ENCODE measurements around the gene PRKCE. TPM values are rescaled to one million over a fixed set of nuclear protein-coding genes. Genes with fewer than 3 reads are reported as not detected.

PRKCE gene
- total RNA-seq, 1 experiment from 2014 or later = 1.3 TPM

- H3K56ac ChIP-seq (ENCODE audit: insufficient read length, low read depth, low read length) = no peak overlapping the region
- Mint-ChIP-seq H3K9me3 (no peaks in the 10 kb centered on the region), H3K36me3 (ENCODE audit: insufficient read depth in 1 of 3, low read depth in 3 of 3) (no peaks in the 10 kb centered on the region), H3K4me1 (peaks cover 5 to 6% of the 10 kb centered on the region in 2 experiments; a peak in 3 of 4 replicates), H3K27ac (no peak overlapping the region), H3K27me3 (ENCODE audit: low read depth) (no peaks in the 10 kb centered on the region), H3K4me3 (no peak overlapping the region)
- H4K8ac ChIP-seq (replicated peaks; ENCODE audit: insufficient read length, low read depth, low read length) = no peak overlapping the region
- H2BK15ac ChIP-seq (ENCODE audit: low read depth, low read length) = no peak overlapping the region
- no peaks in the 10 kb centered on the region for H3K27me3 ChIP-seq (ENCODE audit: insufficient read depth, low read length)
- no peak for TF ChIP-seq CTCF (conservative IDR thresholded peaks at IDR 0.05)
- H3T11ph ChIP-seq (ENCODE audit: low read length) = no peak overlapping the region
- H3K18ac ChIP-seq (ENCODE audit: insufficient read length, low read depth, low read length) = no peak overlapping the region
- no peak overlapping the region for H3K14ac ChIP-seq (ENCODE audit: insufficient read depth, low read length)
- DNase-seq = no peak
- no peaks in the 10 kb centered on the region for H3K23me2 ChIP-seq (ENCODE audit: insufficient read length, low read depth, low read length, poor library complexity, severe bottlenecking)
- no peak overlapping the region for H2BK20ac ChIP-seq (ENCODE audit: low read depth, low read length, poor library complexity, severe bottlenecking)
- no peak overlapping the region for H2BK5ac ChIP-seq (ENCODE audit: insufficient read length, low read length)
- H3K4me1 ChIP-seq (ENCODE audit: insufficient read depth, low read length) = no peaks in the 10 kb centered on the region
- no peak overlapping the region for H3K9ac ChIP-seq (ENCODE audit: extremely low read depth, insufficient read length, low read length)
- H3K9me3 ChIP-seq (ENCODE audit: control insufficient read depth, low read depth, low read length) = no peaks in the 10 kb centered on the region
- no peak overlapping the region for H2BK120ac ChIP-seq (ENCODE audit: low read depth, low read length, poor library complexity, severe bottlenecking)
- H2AFZ ChIP-seq (ENCODE audit: low read length) = no peak overlapping the region
- peaks cover 2% of the 10 kb centered on the region for H4K20me1 ChIP-seq (ENCODE audit: control insufficient read depth, insufficient read depth, insufficient read length)
- no peak overlapping the region for H3K27ac ChIP-seq (ENCODE audit: insufficient read length, low read depth, low read length)
- WGBS (ENCODE audit: extremely low coverage, insufficient read length, low lambda C conversion rate) = no CpG with 5 or more reads among the region's 3 CpGs
- no peaks in the 10 kb centered on the region for H3K79me1 ChIP-seq (ENCODE audit: insufficient read depth, low read depth, low read length, poor library complexity, severe bottlenecking)
- no peak overlapping the region for H4K5ac ChIP-seq (ENCODE audit: insufficient read length, low read depth, low read length)
- no peak overlapping the region for H2BK12ac ChIP-seq (ENCODE audit: insufficient read length, low read depth, low read length)
- no peak overlapping the region for H2AK5ac ChIP-seq (ENCODE audit: insufficient read length, low read length)
- H3K4me2 ChIP-seq (ENCODE audit: insufficient read depth, insufficient read length, low read length) = no peak overlapping the region
- H3K4ac ChIP-seq (ENCODE audit: low read depth, low read length) = no peak overlapping the region
- no peaks in the 10 kb centered on the region for H3K79me2 ChIP-seq (ENCODE audit: insufficient read depth, low read length)
- no peak overlapping the region for H3K23ac ChIP-seq (ENCODE audit: insufficient read length, low read depth, low read length)
- H4K91ac ChIP-seq (ENCODE audit: insufficient read length, low read depth, low read length) = no peak overlapping the region
Measured at GRCh38 chr2:45923701-45924100, 272.2 kb downstream of the PRKCE start.
